ENCODE measurements around the gene XPO4. TPM values are rescaled to one million over a fixed set of nuclear protein-coding genes. Genes with fewer than 3 reads are reported as not detected.

The XPO4 gene
- total RNA-seq, 4 donors from 2014 or later, result 11.7 to 25.2 (median 13.3) TPM

DNA sequence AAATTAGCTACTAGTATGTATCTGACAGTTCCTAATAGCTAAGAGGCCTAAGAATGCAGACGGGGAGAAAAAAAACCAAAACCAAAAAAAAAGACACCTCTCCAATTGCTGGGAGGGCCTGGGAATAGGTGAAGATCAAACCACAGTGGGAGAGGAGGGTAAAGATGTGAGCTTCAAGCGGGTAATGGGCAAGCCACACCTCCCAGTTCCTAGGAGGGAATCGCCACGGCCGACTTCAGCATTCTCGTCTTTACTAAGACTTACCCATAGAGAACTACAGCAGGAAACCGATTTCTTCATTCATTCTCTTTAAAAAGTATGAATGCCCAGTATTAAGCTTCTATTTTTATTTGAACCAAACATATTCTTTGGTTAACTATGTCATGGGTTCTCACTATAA is 123.1 kb downstream of the XPO4 start:
- H3K9me3 ChIP-seq, result no peaks in the 10 kb centered on the region
- in situ Hi-C loops (cut with MboI; ENCODE audit: low pct_ligation_motif_present in 1 of 4, low pct_unique_long_range_greater_than_20kb in 1 of 4, low sequenced_read_pairs in 3 of 4) (no loop called here), intact Hi-C loops (cut with DNase I; ENCODE audit: low total_unique reads) (no loop called here)
- no peaks in the 10 kb centered on the region for H3K27me3 ChIP-seq
- no peaks in the 10 kb centered on the region for H3K4me1 ChIP-seq
- WGBS, 2 donors (ENCODE audit: low coverage in 1 of 2), result 92 to 93% methylated on average over 7 of the region's 7 CpGs
- no peak for DNase-seq
- no peak overlapping the region for H3K4me3 ChIP-seq
- TF ChIP-seq, protein P1, sequence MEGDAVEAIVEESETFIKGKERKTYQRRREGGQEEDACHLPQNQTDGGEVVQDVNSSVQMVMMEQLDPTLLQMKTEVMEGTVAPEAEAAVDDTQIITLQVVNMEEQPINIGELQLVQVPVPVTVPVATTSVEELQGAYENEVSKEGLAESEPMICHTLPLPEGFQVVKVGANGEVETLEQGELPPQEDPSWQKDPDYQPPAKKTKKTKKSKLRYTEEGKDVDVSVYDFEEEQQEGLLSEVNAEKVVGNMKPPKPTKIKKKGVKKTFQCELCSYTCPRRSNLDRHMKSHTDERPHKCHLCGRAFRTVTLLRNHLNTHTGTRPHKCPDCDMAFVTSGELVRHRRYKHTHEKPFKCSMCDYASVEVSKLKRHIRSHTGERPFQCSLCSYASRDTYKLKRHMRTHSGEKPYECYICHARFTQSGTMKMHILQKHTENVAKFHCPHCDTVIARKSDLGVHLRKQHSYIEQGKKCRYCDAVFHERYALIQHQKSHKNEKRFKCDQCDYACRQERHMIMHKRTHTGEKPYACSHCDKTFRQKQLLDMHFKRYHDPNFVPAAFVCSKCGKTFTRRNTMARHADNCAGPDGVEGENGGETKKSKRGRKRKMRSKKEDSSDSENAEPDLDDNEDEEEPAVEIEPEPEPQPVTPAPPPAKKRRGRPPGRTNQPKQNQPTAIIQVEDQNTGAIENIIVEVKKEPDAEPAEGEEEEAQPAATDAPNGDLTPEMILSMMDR (IDR thresholded peaks at IDR 0.05), result no peak
- no peak for TF ChIP-seq EP300 (IDR thresholded peaks at IDR 0.05; ENCODE audit: low read depth)
- no peak for TF ChIP-seq POLR2A (IDR thresholded peaks at IDR 0.05)
- no peak for TF ChIP-seq POLR2AphosphoS5 (IDR thresholded peaks at IDR 0.05)
- H3K27ac ChIP-seq, result no peak overlapping the region
- H3K36me3 ChIP-seq, result peaks cover 0 to 17% (median 4%) of the 10 kb centered on the region in 4 donors

DNA sequence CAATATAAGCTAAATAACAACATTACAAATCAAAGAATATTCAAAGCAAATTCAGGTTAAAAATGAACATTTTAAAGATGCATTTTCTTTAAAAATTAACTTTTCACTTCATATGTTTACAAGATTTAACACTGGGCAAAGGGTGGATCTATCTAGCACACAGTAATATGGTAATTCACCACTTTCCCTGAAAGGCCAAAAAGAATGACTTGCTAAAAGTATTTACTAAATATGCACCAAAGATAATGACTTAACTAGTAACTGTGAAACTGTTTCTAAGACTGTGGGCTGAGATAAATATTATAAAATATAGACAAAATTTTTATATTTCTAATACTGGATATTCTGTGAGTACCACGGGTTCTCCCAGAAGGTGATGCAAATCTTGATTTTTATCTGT is 124.2 kb downstream of the XPO4 start:
- TF ChIP-seq POLR2AphosphoS5 (IDR thresholded peaks at IDR 0.05) (no peak), EP300 (IDR thresholded peaks at IDR 0.05; ENCODE audit: low read depth) (no peak), POLR2A (IDR thresholded peaks at IDR 0.05) (no peak)
- TF ChIP-seq, protein P1 (IDR thresholded peaks at IDR 0.05), result no peak
- Histone ChIP-seq H3K27ac (no peak overlapping the region), H3K9me3 (no peaks in the 10 kb centered on the region), H3K4me3 (no peak overlapping the region), H3K27me3 (no peaks in the 10 kb centered on the region), H3K36me3 (peaks cover 0 to 13% (median 4%) of the 10 kb centered on the region in 4 donors), H3K4me1 (peaks cover 0 to 4% (median 0%) of the 10 kb centered on the region in 4 donors)
- DNase-seq, result no peak
- in situ Hi-C loops (cut with MboI; ENCODE audit: low pct_ligation_motif_present in 1 of 4, low pct_unique_long_range_greater_than_20kb in 1 of 4, low sequenced_read_pairs in 3 of 4) (no loop called here), intact Hi-C loops (cut with DNase I; ENCODE audit: low total_unique reads) (no loop called here)
- WGBS, 2 donors (ENCODE audit: low coverage in 1 of 2), result 86 to 90% methylated on average over 1 of the region's 1 CpG

DNA sequence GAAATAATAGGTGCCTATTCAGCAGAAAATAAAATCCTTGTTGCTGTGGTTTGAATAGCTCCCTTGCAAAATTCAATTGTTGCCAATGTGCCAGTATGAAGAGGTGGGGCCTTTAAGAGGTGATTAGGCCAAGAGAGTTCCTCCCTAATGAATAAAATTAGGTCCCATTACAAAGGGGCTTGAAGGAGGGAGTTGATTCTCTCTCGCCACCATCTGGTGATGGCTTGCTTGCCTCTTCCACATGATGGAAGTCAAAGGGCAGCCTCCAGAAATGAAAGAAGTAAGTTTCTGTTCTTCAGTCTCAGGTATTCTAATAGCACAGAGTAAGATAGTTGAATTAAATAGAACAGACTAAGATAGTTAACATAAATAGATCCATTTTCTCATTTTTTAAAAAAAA is 125.8 kb downstream of the XPO4 start:
- in situ Hi-C loops (cut with MboI; ENCODE audit: low pct_ligation_motif_present in 1 of 4, low pct_unique_long_range_greater_than_20kb in 1 of 4, low sequenced_read_pairs in 3 of 4) (no loop called here), intact Hi-C loops (cut with DNase I; ENCODE audit: low total_unique reads) (no loop called here)
- peaks cover 0 to 1% (median 0%) of the 10 kb centered on the region in 4 donors for H3K36me3 ChIP-seq
- no peak overlapping the region for H3K4me3 ChIP-seq
- no peaks in the 10 kb centered on the region for H3K27me3 ChIP-seq
- TF ChIP-seq, protein P1 (IDR thresholded peaks at IDR 0.05), result no peak
- TF ChIP-seq EP300 (IDR thresholded peaks at IDR 0.05; ENCODE audit: low read depth) (no peak), POLR2A (IDR thresholded peaks at IDR 0.05) (no peak), POLR2AphosphoS5 (IDR thresholded peaks at IDR 0.05) (no peak)
- peaks cover 0 to 10% (median 9%) of the 10 kb centered on the region in 4 donors for H3K4me1 ChIP-seq
- DNase-seq, result no peak
- H3K9me3 ChIP-seq, result no peaks in the 10 kb centered on the region
- H3K27ac ChIP-seq, result no peak overlapping the region
- WGBS, 2 donors (ENCODE audit: low coverage in 1 of 2), result 96 to 100% methylated on average over 1 of the region's 1 CpG

DNA sequence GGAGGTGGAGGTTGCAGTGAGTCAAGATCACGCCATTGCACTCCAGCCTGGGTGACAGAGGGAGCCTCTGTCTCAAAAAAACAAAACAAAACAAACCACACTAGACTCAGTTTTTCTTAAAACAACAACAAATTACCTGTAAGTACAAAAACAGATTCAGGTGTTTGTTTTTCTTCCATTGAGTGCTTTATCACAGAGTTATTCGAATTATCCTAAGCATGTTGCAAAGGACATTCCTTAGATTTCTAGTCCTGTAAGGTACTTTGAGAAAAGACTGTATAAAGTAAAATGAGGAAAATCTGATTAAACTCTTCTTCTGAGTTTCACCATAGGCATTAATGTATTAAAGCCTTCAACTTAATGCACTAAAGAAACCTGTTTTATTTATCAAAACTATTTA is 126.6 kb downstream of the XPO4 start:
- WGBS, 2 donors (ENCODE audit: low coverage in 1 of 2), result 97 to 100% methylated on average over 2 of the region's 2 CpGs
- no peak for DNase-seq
- no peak overlapping the region for H3K27ac ChIP-seq
- intact Hi-C loops (cut with DNase I; ENCODE audit: low total_unique reads), result no loop called here
- peaks cover 0 to 10% (median 9%) of the 10 kb centered on the region in 4 donors for H3K4me1 ChIP-seq
- no peaks in the 10 kb centered on the region for H3K36me3 ChIP-seq
- TF ChIP-seq, protein P1 (IDR thresholded peaks at IDR 0.05), result no peak
- TF ChIP-seq EP300 (IDR thresholded peaks at IDR 0.05; ENCODE audit: low read depth) (no peak), POLR2AphosphoS5 (IDR thresholded peaks at IDR 0.05) (no peak)
- in situ Hi-C loops (cut with MboI; ENCODE audit: low pct_ligation_motif_present in 1 of 4, low pct_unique_long_range_greater_than_20kb in 1 of 4, low sequenced_read_pairs in 3 of 4), result no loop called here
- no peak overlapping the region for H3K4me3 ChIP-seq
- H3K9me3 ChIP-seq, result no peaks in the 10 kb centered on the region
- H3K27me3 ChIP-seq, result no peaks in the 10 kb centered on the region
